Measurements from ENCODE around the gene CFP.

CFP gene

GRCh38 chrX:47645530-47645929, 15.8 kb upstream of the CFP start:
- Histone ChIP-seq H3K9me3 (peaks cover 0 to 4% (median 0%) of the 10 kb centered on the region in 3 donors), H3K36me3 (peaks cover 4 to 9% (median 8%) of the 10 kb centered on the region in 3 donors), H3K27ac (no peak overlapping the region), H3K27me3 (no peaks in the 10 kb centered on the region), H3K4me1 (peaks cover 0 to 16% (median 11%) of the 10 kb centered on the region in 4 donors), H3K4me3 (no peak overlapping the region)
- DNase-seq = no peak
- TF ChIP-seq CTCF (IDR thresholded peaks at IDR 0.05) = no peak
- intact Hi-C loops (cut with DNase I; ENCODE audit: low total_unique reads) = loop anchor here (10.0 kb wide), 1 partner anchor 451 kb away; the partner anchor contains the start of gene UBA1

DNA sequence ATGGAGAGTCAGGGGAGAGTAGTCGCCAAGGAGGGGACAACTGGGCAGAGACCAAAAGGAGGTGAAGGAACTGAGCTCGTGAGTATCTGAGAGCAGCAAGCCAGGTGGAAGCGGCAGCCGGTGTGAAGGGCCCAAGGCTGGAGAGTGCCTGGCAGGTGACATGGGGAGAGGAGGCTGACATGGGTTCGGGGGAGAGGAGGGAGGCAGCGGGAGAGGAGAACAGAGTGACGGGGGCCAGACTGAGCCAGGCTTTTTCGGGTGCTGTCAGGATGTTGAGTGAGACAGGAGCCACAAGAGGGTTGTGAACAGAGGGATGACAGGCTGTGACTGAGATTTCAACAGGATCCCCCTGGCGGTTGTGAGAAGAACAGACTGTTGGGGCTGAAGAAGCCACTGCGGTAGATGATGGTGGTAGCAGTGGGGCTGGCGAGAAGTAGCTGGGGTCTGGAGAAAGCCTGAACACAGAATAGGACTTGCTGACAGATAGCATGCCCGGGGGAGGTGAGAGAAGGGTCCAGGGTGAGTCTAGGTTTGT, 14.9 kb upstream of the CFP start:
- Histone ChIP-seq H3K4me3 (no peak overlapping the region), H3K27me3 (no peaks in the 10 kb centered on the region), H3K27ac (no peak overlapping the region), H3K36me3 (peaks cover 13 to 18% (median 17%) of the 10 kb centered on the region in 3 donors), H3K4me1 (peaks cover 0 to 16% (median 10%) of the 10 kb centered on the region in 4 donors), H3K9me3 (peaks cover 0 to 8% (median 0%) of the 10 kb centered on the region in 3 donors)
- intact Hi-C loops (cut with DNase I; ENCODE audit: low total_unique reads) = loop anchor here (10.0 kb wide), 1 partner anchor 450 kb away; the partner anchor contains the start of gene UBA1
- peak; percentile 24 to 37 for TF ChIP-seq CTCF (IDR thresholded peaks at IDR 0.05)
- DNase-seq = no peak

DNA sequence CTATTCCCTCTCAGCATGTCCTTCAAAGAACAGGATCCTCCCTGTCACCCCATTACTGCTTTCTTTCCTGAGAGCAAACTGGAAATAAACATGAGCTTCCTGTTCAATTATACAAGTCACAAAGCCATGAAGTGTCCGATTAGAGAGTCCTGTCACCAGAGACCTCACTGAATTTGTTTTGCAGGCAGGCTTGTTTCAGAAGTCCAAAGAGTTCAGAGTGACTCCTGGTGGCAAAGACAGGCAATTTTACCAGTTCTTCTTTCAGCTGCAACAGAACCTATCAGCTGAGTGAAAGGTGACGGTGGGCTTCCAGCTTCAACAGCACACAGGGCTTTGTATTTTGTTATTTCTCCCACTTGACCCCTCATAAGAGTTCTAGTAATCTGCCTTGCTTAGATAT, 14.2 kb upstream of the CFP start:
- TF ChIP-seq CTCF (IDR thresholded peaks at IDR 0.05) = peak in 1 of 2 experiments; percentile 23
- intact Hi-C loops (cut with DNase I; ENCODE audit: low total_unique reads) = loop anchor here (10.0 kb wide), 1 partner anchor 449 kb away; the partner anchor contains the start of gene UBA1
- DNase-seq = no peak
- H3K4me1 ChIP-seq = peaks cover 0 to 9% (median 5%) of the 10 kb centered on the region in 4 donors
- H3K27ac ChIP-seq = no peak overlapping the region
- H3K9me3 ChIP-seq = peaks cover 0 to 8% (median 0%) of the 10 kb centered on the region in 3 donors
- no peaks in the 10 kb centered on the region for H3K27me3 ChIP-seq
- H3K36me3 ChIP-seq = peaks cover 16 to 25% (median 22%) of the 10 kb centered on the region in 3 donors
- H3K4me3 ChIP-seq = no peak overlapping the region

DNA sequence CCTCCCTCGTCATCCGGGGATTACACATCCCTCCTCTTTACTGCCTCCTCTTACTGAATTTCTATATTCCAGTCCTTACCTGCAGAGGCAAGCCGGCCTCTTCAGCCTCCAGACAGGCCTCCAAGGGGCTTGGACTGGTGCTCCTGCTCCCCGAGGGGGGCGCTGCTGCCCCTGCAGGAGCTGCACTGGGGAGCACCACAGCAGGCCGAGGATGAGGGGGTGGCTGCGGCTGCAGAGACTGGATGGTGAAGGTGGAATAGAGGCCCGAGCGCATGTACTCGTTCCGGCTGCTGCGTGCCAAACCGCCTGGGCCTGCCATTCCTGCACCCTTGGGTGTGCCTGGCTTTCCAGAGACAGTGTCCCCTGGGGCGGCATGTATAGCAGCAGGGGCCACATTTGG, 9.1 kb upstream of the CFP start:
- H3K9me3 ChIP-seq = peaks cover 0 to 8% (median 0%) of the 10 kb centered on the region in 3 donors
- DNase-seq = no peak
- no peak overlapping the region for H3K27ac ChIP-seq
- no peaks in the 10 kb centered on the region for H3K27me3 ChIP-seq
- peaks cover 19 to 62% (median 48%) of the 10 kb centered on the region in 3 donors for H3K36me3 ChIP-seq
- H3K4me1 ChIP-seq = no peaks in the 10 kb centered on the region
- intact Hi-C loops (cut with DNase I; ENCODE audit: low total_unique reads) = no loop called here
- H3K4me3 ChIP-seq = no peak overlapping the region
- TF ChIP-seq CTCF (IDR thresholded peaks at IDR 0.05) = no peak

DNA sequence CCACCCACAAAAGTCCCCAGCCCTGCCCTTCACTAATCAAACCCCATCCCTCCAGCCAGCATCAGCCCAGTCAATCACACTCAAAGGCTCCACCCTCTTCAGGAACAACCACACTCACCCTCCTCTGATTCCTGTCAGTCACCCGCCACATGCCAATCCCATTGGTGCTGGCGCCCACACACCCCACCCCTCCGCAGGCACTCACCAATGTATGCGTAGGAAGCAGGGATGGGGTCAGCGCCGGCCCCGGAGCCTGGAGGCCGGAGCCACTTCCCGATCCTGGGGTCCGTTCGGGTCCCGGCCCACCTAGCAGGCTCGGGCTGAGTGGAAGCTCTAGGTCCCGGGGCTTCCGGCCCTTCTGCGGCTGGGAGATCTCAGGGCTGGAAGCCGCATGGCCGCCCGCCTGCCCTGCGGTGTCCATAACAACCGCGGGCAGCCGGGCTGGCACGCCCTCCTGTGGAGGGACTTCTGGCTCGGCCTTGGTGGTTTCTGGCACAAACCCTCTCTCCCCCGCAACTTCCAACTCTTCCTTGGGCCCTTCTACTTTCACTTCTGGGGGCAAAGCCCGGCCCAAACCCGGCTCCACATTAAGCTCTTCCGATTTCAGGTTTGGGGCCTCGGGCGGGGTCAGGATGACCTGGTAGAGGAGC, 7.9 kb upstream of the CFP start:
- Histone ChIP-seq H3K27me3 (no peaks in the 10 kb centered on the region), H3K4me3 (no peak overlapping the region), H3K4me1 (no peaks in the 10 kb centered on the region), H3K27ac (no peak overlapping the region), H3K36me3 (peaks cover 19 to 62% (median 48%) of the 10 kb centered on the region in 3 donors), H3K9me3 (peaks cover 0 to 8% (median 0%) of the 10 kb centered on the region in 3 donors)
- peak; percentile 38 to 68 for DNase-seq
- intact Hi-C loops (cut with DNase I; ENCODE audit: low total_unique reads) = no loop called here
- no peak for TF ChIP-seq CTCF (IDR thresholded peaks at IDR 0.05)
